HT-29 (cell line): ENCODE measurements around the gene CPAMD8. TPM values are rescaled to one million over a fixed set of nuclear protein-coding genes. Genes with fewer than 3 reads are reported as not detected.
"Not testable (repeated sequence)": the region's sequence is repeated elsewhere in the genome, so short reads cannot be mapped to it uniquely, and the experiment has no call there.

Source experiments
- DNase-seq: peaks from one replicate; pipeline ENCODE4 v3.0.0-alpha.2; 2015; ENCODE audit warnings: low spot score
- total RNA-seq: library from RNA; depleted of rRNA; stranded (reverse); fragments of >200 nt; shearing (Covaris generic); gene quantifications from 2 replicates; pipeline ENCODE4 v1.2.3, GENCODE V29; 2014

Gene CPAMD8
- total RNA-seq, 1 experiment from 2014 or later, result not detected

DNA sequence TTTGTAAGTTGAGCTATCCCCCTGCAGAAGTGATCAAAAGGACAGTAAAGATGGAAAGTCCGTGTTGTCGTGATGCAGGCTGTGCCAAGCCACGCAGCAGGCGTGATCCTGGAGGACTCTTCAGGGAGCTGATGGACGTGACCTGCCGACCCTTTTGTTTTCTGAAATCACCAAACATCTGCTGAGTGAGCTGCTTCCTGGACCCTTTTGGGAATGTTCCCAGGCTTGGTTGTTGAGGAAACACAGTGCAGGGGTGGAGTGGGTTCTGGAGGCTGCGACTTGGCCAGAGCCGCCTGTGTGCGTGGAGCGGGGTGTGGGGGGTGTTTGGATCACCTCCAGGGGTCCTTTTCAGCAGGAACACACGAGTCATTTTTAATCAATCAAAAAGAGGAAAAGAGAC is 15.4 kb upstream of the CPAMD8 start:
- DNase-seq, result no peak

DNA sequence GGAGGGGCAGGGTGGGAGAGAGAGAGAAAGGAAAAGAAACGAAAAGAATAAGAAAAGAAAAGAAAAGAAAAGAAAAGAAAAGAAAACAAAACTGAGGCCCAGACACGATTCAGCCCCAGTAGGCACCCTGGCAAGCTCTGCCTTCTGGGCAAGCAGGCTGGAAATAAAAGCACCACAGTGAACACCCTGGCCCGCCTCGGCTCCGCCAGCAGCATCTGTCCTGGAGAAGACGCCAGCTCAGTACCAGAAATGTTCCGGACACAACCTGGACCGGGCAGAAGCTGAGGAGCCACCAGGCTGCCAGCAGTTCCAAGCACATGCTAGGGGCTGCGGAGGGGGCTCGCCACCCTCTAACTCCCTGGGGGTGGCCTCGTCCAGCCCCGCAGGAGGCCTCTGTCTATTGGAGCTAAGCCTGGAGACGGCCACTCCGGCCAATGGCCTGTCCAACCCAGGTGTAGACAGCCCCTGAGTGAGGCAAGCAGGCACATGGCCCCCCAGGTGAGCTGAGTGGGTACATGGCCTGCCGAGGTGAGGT is 11.4 kb upstream of the CPAMD8 start:
- no peak for DNase-seq

DNA sequence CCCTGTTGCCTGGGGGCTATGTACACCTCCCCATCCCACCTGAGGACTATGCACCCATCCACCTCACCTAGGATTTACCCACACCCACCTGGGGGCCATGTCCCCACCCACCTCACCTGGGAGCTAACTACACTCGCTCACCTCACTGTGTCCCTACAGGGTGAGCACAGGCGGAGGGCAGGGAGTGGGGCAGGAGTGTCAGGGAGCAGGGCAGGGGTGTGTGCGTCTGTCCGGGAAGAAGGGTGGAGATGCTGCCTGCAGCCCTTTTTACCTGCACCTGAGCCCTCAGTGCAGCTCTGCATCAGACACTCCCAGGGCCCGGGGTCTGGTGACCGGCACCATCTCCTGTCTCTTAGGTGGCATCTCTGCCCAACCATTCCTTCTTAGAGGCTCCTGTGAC is 10.6 kb upstream of the CPAMD8 start:
- DNase-seq, result no peak

DNA sequence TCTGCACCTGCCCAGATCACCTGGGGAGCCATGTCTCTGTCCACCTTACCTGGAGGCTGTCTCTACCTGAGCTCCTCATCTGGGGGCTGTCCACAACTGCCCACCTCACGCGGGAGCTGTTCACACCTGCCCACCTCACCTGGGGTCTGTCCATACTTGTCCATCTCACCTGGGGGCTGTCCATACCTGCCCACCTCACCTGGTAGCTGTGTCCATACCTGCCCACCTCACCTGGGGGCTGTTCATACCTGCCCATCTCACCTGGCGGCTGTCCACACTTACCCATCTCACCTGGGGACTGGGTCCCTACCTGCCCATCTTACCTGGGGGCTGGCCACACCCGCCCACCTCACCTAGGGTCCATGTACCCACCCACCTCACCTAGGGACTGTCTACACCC is 10.0 kb upstream of the CPAMD8 start:
- no peak for DNase-seq

DNA sequence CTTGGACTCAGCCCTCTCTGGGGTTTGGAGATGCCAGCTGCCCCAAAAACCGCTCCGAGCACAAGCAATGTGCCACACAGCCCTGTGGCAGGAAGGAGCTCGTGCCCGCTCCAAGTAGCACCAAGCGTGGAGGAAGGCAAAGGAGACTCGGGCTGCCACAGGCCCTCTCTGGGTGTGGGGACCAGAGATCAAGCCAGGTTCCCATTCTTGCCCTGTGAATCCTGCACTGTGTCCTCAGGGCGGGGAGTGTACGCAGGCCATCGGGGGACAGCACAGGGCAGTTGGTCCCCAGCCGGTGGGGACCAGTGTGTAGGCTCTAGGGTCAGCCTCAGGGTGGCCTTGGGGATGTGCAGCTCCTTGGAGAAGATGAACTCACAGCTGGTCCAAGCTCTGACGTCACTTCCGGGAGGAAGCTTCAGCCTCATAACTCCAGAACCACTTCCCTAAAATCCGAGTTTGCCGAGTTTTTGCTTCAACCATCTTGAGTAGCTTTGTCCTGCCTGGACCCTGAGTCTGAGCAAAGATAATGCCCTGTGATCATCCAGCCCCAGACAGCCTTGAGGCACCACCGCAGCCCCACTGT is 9.3 kb upstream of the CPAMD8 start:
- DNase-seq, result no peak

DNA sequence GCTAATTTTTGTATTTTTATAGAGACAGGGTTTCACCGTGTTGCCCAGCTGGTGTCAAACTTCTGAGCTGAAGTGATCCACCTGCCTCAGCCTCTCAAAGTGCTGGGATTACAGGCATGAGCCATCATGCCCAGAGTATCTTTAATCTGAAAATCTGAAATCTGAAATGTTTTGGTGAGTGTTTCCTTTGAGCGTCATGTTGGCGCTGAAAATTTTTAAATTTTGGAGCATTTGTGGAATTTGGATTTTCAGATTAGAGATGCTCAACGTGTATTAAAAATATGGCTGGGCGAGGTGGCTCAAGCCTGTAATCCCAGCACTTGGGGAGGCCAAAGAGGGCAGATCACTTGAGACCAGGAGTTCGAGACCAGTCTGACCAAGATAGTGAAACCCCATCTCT is 5.1 kb upstream of the CPAMD8 start:
- no peak for DNase-seq

DNA sequence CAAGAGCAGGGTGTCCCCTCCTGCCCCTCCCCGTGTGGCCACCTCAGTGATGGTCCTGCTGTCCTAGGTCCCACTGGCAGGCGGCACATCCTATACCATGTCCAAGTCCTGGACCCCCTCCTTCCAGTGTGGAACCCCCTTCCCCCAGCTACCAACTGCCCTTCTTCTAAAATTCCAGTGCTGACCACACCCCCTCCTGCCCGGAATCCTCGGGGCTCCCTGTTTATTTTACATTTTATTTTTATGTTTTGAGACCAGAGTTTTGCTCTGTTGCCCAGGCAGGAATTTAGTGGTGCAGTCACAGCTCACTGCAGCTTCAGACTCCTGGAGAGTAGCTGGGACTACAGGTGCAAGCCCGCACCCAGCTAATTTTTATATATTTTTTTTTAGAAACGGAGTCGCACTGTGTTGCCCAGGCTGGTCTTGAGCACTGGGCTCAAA is 945 bp upstream of the CPAMD8 start:
- no peak for DNase-seq

DNA sequence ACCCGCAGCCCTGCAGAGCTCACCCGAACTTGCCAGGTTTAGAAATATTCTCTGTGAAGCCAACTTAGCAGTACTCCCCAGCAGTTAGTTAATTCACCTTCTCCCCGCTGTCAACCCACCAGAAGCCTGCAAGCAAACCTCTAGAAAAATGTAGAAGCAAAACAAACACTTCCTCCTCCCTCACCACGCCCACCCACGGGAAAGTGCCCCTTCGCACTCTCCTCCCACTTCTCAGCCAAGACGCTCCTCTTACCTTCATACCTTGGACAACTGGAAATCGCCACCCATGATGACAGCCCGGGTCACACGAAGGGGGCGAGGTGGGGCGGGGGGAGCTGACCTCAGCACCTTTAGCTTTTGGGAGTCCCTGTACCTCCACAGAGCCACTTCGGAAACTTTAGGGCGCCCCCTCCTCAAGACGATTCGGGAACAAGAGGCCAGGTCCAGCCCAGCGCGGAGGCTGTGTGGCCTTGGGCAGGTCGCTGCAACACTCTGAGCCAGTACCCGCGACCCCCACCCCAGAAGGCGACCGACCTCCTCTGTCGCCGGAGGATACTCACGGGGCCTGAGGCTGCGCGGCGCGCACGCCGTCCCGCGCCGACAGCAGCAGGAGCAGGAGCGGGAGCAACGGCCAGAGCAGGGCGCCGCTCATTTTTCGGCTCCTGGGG is 485 bp downstream of the CPAMD8 start:
- no peak for DNase-seq

DNA sequence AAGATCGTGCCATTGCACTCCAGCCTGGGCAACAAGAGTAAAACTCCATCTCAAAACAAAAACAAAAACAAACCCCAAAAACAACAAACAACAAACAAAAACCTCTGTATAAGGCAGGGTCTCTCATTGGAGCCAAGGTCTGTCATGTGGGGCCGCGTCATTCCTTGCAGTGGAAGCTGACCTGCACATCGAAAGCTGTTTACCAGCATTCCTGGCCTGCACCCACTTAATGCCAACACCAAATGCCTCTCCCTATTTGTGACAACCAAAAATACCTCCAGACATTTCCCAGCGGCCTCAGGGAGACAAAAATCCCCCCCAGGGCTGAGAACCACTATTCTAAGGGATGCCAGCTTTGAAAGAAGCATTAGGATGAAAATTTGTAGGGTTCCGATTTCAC is 1.2 kb downstream of the CPAMD8 start:
- DNase-seq, result no peak

DNA sequence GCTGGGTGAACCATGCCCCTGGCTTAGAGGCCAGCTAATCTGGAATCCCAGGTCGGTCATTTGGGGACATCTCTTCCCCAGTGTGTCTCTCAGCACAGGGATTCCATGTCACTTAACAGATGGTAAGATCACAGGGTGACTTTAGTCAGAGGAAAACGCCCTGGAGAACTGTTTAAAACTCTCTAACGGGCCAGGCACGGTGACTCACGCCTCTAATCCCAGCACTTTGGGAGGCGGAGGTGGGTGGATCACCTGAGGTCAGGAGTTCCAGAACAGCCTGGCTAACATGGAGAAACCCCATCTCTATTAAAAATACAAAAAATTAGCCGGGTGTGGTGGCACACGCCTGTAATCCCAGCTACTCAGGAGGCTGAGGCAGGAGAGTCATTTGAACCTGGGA is 1.7 kb downstream of the CPAMD8 start:
- not testable (repeated sequence) for DNase-seq

DNA sequence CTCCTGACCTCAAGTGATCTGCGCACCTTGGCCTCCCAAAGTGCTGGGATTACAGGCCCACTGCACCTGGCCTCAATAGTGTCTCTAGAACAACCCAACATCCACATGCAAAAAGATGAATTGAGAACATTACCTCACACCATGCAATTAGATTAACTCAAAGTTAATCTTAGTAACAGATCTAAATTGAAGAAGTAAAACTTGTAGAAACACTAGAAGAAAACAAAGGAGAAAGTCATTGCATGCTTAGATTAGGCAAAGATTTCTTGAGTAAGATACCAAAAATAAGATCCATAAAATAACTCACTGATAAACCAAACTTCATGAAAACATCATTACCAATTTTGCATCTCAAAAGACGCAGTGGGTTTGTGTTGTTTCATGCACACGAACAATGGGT is 2.8 kb downstream of the CPAMD8 start:
- DNase-seq, result no peak

DNA sequence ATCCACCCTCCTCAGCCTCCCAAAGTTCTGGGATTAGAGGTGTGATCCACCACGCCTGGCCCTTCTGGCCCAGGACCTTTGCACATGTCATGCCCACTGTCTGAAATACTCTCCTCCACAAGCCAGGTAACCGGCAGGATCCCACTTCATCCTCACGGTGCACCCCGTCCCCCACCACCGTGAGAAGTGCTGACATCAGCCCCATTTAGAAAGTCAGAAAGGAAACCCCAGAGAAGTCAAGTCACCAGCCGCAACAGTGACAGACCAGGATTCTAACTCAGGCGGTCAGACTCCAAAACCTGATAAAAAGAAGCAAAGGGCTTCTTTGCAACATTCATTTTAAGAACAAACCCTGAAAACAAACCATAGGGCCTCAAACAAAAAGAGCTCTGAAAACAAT is 3.9 kb downstream of the CPAMD8 start:
- no peak for DNase-seq

DNA sequence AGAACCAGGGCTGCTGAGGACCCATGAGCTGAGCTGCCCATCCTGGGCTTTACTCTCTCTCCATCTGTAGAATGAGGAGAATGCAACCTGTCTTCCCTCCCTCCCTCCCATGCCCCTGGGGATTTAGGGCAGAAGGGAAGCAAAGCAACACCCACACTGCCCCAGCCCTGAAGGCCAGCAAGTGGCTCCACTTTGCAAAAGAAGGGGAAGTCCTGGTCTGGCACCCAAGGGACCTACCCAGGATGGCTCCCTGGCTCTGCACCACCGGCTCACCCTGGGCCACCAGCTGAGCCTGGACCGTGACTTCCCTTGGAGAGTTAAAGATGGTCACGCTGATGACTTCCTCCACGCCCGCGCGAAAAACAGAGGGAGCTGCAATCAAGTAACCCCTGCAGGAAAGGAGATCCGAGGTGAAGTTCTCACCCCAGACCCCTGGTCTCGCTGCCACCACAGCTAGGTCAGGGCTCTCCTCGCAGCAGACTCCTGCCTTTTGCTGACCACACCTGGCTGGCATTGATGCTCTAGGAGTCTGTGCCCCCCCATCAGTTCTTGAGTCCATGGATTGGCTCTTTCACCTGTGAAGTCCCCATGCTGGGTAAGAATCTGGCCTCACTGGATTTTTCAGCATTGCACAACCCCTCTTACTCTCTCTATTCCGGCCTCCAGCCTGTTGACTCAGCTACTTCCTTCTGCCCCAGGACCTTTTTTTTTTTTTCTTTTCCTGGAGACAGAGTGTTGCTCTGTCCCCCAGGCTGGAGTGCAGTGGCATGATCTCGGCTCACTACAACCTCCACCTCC is 4.6 kb downstream of the CPAMD8 start:
- peak; percentile 7 for DNase-seq

DNA sequence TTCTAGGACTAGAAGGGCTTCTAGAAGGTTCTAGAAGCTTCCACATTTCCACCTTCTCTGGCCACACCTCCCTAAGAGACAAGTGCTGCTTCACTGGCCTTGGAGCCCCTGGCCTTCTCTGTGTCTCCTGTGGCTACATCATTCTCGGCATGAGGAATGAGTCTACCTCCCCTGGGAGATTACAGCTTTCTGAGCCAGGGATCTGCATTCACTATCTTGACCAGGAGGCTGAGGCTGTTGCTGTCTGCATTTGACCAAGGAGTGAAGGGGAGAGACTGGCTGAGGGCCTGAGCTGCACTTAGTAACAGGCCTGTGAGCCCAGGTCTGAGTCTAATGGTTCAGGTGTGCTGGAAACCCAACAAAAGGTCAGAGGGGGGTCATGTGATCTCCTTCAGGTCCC is 5.3 kb downstream of the CPAMD8 start:
- no peak for DNase-seq

DNA sequence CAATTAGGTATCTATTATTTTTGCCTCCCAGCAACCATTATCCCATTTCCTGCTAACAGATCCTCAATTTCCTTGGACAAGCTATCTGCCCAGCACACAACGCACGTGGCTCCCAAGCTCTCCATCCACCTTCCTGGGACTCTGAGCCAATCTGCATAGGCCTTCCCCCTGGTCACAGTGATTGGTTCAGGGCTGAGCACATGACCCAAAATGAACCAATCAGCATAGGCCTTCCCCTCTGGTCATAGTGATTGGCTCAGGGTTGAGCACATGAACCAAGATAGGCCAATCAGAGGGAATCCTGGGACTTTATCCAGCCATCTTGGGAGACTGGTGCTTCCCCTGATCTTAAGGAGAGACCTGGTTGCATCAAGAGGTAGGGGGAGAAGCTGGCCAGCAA is 5.8 kb downstream of the CPAMD8 start:
- DNase-seq, result no peak

DNA sequence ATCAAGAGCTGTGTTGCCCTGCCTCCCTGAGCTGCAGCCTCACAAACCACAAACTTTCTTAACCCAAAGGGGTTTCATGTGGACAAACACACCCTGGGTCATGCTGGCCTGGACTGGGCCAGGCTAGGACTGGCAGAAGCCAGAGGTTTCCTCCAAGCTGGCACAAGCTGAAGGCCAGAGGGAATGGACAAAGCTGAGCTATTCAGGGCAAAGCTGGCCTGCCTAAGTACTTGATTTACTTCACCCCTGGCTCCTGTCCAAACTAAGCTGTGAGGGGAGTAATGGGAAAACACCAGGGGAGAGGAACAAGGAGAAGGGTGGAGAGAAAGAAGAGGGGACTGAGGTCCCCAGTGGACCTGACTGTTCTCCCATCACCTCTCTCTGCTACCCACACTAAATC is 6.2 kb downstream of the CPAMD8 start:
- no peak for DNase-seq

DNA sequence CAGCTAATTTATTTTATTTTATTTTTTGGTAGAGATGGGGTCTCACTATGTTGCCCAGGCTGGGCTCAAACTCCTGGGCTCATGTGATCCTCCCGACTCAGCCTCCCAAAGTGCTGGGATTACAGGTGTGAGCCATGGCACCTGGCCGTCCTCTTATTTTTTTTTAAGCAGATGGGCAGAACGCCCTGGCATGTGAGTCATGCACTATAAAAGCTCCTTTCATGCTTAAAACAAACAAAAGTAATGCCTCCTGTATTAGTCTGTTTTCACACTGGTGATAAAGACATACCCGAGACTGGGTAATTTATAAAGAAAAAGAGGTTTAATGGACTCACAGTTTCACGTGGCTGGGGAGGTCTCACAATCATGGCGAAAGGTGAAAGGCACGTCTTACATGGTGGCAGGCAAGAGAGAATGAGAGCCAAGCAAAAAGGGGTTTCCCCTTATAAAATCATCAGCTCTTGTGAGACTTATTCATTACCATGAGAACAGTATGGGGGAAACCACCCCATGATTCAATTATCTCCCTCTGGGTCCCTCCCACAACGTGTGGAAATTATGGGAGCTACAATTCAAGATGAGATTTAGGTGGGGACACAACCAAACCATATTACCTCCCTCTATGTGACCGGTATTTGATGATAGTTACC is 12.3 kb downstream of the CPAMD8 start:
- not testable (repeated sequence) for DNase-seq

DNA sequence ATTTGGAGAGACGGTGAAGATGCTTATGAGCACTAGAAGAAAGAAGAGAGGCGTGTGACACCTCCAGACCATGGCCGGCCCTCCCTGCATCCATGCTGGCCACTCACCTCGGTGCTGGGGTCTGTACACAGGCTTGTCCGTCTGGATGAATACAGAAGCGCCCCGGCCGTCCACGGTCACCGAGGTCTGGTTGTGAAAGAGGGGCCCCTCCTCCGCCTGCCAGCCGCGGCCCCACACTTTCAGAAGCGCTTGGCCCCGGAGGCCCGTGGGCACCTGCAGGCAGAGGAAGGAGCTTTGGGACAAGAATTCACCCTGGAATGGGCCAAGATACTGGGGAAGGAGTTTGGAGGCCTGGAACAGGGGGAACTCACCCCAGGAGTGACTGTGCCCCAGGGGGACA is 15.1 kb downstream of the CPAMD8 start:
- DNase-seq, result no peak

DNA sequence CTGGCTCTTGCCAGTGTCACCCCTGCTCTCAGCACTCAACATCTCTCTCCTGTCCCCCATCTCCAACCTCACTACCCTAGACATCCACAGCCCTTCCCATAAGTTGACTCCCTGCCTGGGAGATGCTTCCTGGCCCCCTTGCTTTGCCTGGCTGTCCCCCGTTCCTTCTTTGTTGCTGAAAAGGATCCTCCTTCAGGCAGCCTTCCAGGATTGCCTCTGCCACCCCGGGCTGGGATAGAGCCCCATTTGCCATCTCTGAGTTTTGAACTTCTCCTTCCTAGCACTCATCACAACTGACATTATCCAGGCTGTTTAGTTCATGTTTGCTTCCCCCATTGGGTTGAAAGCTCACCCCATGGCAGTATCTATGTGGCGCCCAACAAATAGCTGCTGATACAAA is 20.0 kb downstream of the CPAMD8 start:
- no peak for DNase-seq

DNA sequence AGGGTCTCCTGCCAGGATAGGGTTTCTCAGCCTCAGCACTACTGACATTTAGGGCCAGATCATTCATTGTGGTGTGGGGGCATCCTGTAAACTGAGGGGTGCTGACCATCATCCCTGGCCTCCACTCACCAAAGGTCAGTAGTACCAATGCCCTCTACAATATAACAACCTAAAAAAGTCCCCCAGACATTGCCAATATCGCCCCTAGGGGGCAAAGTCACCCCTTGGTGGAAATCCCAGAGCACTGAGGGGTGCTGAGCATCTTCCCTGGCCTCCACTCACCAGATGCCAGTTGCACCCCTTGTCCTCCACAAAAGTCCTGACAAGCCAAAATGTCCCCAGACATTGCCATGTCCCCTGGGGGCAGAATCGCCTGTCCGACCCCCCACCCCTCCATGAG is 21.6 kb downstream of the CPAMD8 start:
- no peak for DNase-seq

DNA sequence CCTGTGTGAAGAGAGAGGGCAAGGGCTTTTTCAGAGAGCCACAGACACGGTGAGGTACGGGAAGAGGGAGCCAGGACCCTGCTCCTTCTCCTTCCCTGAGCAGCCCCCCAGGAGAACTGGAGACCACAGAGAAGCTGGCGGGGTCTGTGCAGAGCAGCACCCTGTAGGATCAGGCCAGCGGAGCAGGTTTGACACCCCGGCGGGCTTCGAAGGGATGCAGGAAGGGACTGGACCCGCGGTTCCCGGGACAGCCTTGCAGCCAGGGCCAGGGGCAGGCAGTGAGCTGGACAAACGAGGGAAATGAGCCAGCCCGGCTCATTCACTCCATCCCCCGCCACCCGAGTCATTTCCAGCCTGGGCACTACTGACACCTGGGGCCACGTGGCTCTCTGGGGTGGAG is 22.2 kb downstream of the CPAMD8 start:
- no peak for DNase-seq

DNA sequence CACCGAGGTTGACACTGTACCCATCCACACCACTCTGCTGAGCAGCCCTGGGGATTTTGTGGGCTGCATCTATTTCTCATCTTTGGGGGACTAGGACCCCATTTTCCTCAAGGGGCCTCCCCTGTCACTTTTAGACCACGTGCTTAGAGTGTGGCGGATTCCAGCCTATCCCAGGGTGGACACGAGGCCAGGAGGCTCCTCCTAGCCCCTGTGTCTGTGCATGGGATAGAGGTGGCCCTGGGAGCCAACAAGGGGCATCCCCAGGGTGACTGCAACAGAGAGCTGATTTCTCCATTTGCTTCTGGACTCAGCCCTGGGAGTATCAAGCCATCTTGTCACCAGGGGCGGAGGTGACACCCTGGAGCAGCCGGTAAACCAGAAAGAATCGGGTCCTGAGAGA is 24.2 kb downstream of the CPAMD8 start:
- no peak for DNase-seq
